ENCODE measurements around the gene DTNB.

GRCh38 chr2:25512707-25513106 lies 160.7 kb downstream of the DTNB start:
- no peak for TF ChIP-seq CTCF (tag by site-specific recombination; IDR thresholded peaks at IDR 0.05)
- TF ChIP-seq KLF16 (tag by site-specific recombination; IDR thresholded peaks at IDR 0.05) = no peak
- TF ChIP-seq ZNF423 (tag by site-specific recombination; IDR thresholded peaks at IDR 0.05) = no peak
- no peak for TF ChIP-seq FEZF1 (tag by site-specific recombination; IDR thresholded peaks at IDR 0.05)
- no peak for TF ChIP-seq ZNF670 (tag by site-specific recombination; IDR thresholded peaks at IDR 0.05; ENCODE audit: low read depth)
- TF ChIP-seq ZNF274 (IDR thresholded peaks at IDR 0.05; ENCODE audit: low read length) = no peak
- TF ChIP-seq ZNF274 (tag by site-specific recombination; IDR thresholded peaks at IDR 0.05; ENCODE audit: borderline replicate concordance) = no peak
- TF ChIP-seq, protein P1, sequence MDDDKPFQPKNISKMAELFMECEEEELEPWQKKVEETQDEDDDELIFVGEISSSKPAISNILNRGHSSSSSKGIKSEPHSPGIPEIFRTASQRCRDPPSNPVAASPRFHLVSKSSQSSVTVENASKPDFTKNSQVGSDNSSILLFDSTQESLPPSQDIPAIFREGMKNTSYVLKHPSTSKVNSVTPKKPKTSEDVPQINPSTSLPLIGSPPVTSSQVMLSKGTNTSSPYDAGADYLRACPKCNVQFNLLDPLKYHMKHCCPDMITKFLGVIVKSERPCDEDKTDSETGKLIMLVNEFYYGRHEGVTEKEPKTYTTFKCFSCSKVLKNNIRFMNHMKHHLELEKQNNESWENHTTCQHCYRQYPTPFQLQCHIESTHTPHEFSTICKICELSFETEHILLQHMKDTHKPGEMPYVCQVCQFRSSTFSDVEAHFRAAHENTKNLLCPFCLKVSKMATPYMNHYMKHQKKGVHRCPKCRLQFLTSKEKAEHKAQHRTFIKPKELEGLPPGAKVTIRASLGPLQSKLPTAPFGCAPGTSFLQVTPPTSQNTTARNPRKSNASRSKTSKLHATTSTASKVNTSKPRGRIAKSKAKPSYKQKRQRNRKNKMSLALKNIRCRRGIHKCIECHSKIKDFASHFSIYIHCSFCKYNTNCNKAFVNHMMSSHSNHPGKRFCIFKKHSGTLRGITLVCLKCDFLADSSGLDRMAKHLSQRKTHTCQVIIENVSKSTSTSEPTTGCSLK (tag by site-specific recombination; IDR thresholded peaks at IDR 0.05) = no peak
- no peak for TF ChIP-seq ZNF548 (tag by site-specific recombination; IDR thresholded peaks at IDR 0.05)
